ENCODE data around the gene VDR.

Gene VDR

DNA sequence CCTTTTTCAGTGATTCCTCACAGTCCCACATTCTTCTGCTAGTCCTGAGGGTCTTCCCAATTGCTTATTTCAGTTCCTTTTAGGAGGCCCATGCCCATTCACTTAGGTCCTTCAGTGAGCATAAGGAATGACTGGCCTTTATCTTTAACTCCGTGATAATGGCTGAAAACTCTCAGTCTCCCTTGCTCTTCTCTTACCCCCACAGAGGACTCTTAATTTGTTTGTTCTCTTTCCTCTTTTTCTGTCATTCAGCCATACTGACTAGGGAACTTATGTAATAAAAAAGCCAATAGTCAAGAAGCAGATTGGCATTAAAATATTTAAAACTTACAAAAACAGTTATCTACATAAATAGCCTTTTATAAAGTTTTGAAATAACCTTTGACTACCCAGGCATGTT is 17.1 kb upstream of the VDR start:
- ATAC-seq (ENCODE audit: insufficient read depth, low read depth) (no peak), DNase-seq (no peak)
- Histone ChIP-seq H3K79me2 (ENCODE audit: insufficient read depth, low read length) (no peaks in the 10 kb centered on the region), H4K20me1 (ENCODE audit: insufficient read depth, low read length) (no peaks in the 10 kb centered on the region), H3K9ac (ENCODE audit: low read depth, low read length) (no peak overlapping the region), H3K4me2 (ENCODE audit: insufficient read depth, low read length) (no peak overlapping the region), H3K4me3 (ENCODE audit: low read depth in 1 of 2, low read length in 2 of 2) (no peak overlapping the region), H3K27ac (ENCODE audit: low read length) (no peak overlapping the region), H2AFZ (ENCODE audit: low read depth, low read length) (no peak overlapping the region), H3K4me1 (ENCODE audit: insufficient read depth, low read length) (no peaks in the 10 kb centered on the region), H3K9me3 (ENCODE audit: insufficient read depth, low read length, severe bottlenecking) (no peaks in the 10 kb centered on the region), H3K36me3 (ENCODE audit: insufficient read depth, low read length) (no peaks in the 10 kb centered on the region), H3K27me3 (ENCODE audit: insufficient read depth, low read length, poor library complexity) (peaks cover 16% of the 10 kb centered on the region)
- TF ChIP-seq EZH2 (IDR thresholded peaks at IDR 0.05; ENCODE audit: borderline replicate concordance, low read depth, low read length, severe bottlenecking) = no peak
- TF ChIP-seq, protein P1, sequence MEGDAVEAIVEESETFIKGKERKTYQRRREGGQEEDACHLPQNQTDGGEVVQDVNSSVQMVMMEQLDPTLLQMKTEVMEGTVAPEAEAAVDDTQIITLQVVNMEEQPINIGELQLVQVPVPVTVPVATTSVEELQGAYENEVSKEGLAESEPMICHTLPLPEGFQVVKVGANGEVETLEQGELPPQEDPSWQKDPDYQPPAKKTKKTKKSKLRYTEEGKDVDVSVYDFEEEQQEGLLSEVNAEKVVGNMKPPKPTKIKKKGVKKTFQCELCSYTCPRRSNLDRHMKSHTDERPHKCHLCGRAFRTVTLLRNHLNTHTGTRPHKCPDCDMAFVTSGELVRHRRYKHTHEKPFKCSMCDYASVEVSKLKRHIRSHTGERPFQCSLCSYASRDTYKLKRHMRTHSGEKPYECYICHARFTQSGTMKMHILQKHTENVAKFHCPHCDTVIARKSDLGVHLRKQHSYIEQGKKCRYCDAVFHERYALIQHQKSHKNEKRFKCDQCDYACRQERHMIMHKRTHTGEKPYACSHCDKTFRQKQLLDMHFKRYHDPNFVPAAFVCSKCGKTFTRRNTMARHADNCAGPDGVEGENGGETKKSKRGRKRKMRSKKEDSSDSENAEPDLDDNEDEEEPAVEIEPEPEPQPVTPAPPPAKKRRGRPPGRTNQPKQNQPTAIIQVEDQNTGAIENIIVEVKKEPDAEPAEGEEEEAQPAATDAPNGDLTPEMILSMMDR (IDR thresholded peaks at IDR 0.05; ENCODE audit: borderline replicate concordance, extremely low read depth, low read length, poor library complexity, severe bottlenecking) = no peak

DNA sequence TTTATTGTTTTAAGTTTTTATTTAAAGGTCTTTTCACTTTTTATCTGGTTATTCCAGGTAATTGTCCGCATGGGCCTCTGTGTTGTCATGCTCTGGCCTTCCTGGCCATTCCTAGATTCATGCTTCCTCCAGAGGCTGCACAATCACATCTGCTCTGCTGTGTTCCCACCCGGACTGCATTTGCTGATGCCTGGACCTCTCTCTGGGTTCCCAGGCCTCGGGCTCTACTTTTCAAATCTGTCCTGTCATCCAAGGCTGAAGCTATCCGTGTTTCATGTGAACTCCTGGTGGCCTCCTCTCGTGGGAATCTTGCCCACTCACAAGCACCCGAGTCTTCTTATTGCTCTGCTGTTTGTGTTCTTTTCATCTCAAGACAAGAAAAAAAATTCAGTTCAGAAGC is 16.1 kb upstream of the VDR start:
- no peak overlapping the region for H2AFZ ChIP-seq (ENCODE audit: low read depth, low read length)
- no peak overlapping the region for H3K4me3 ChIP-seq (ENCODE audit: low read depth in 1 of 2, low read length in 2 of 2)
- DNase-seq (no peak), ATAC-seq (ENCODE audit: insufficient read depth, low read depth) (no peak)
- H3K79me2 ChIP-seq (ENCODE audit: insufficient read depth, low read length) = no peaks in the 10 kb centered on the region
- H3K36me3 ChIP-seq (ENCODE audit: insufficient read depth, low read length) = no peaks in the 10 kb centered on the region
- H3K4me1 ChIP-seq (ENCODE audit: insufficient read depth, low read length) = no peaks in the 10 kb centered on the region
- H4K20me1 ChIP-seq (ENCODE audit: insufficient read depth, low read length) = no peaks in the 10 kb centered on the region
- no peak overlapping the region for H3K27ac ChIP-seq (ENCODE audit: low read length)
- no peak for TF ChIP-seq EZH2 (IDR thresholded peaks at IDR 0.05; ENCODE audit: borderline replicate concordance, low read depth, low read length, severe bottlenecking)
- TF ChIP-seq, protein P1 (IDR thresholded peaks at IDR 0.05; ENCODE audit: borderline replicate concordance, extremely low read depth, low read length, poor library complexity, severe bottlenecking) = no peak
- H3K9me3 ChIP-seq (ENCODE audit: insufficient read depth, low read length, severe bottlenecking) = no peaks in the 10 kb centered on the region
- H3K4me2 ChIP-seq (ENCODE audit: insufficient read depth, low read length) = no peak overlapping the region
- H3K27me3 ChIP-seq (ENCODE audit: insufficient read depth, low read length, poor library complexity) = peaks cover 16% of the 10 kb centered on the region
- H3K9ac ChIP-seq (ENCODE audit: low read depth, low read length) = no peak overlapping the region

DNA sequence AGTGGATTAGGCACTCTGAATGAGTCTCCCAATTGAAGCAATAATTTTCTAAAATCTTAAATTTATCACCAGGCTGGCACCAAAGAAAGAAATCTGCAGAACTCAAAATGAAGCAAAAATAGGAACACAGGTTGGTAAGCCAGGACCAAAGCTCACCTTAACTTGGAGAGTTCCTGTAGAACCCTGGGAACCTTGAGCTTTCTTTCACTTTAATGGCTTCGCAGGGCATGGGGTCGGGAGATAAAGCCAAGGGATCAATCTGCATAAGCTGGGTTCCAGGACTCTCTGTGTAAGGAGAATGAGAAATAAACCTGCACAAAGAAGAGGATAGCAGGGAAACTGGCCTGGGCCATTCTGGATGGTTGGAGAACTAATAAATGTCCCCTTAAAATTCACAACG is 8.3 kb upstream of the VDR start:
- Histone ChIP-seq H3K4me1 (ENCODE audit: insufficient read depth, low read length) (no peaks in the 10 kb centered on the region), H3K4me3 (ENCODE audit: low read depth in 1 of 2, low read length in 2 of 2) (no peak overlapping the region), H4K20me1 (ENCODE audit: insufficient read depth, low read length) (no peaks in the 10 kb centered on the region), H3K9me3 (ENCODE audit: insufficient read depth, low read length, severe bottlenecking) (no peaks in the 10 kb centered on the region), H2AFZ (ENCODE audit: low read depth, low read length) (no peak overlapping the region), H3K27me3 (ENCODE audit: insufficient read depth, low read length, poor library complexity) (peaks cover 7% of the 10 kb centered on the region), H3K9ac (ENCODE audit: low read depth, low read length) (no peak overlapping the region), H3K79me2 (ENCODE audit: insufficient read depth, low read length) (no peaks in the 10 kb centered on the region), H3K27ac (ENCODE audit: low read length) (no peak overlapping the region), H3K36me3 (ENCODE audit: insufficient read depth, low read length) (no peaks in the 10 kb centered on the region), H3K4me2 (ENCODE audit: insufficient read depth, low read length) (no peak overlapping the region)
- TF ChIP-seq, protein P1 (IDR thresholded peaks at IDR 0.05; ENCODE audit: borderline replicate concordance, extremely low read depth, low read length, poor library complexity, severe bottlenecking) = no peak
- no peak for TF ChIP-seq EZH2 (IDR thresholded peaks at IDR 0.05; ENCODE audit: borderline replicate concordance, low read depth, low read length, severe bottlenecking)
- ATAC-seq (ENCODE audit: insufficient read depth, low read depth) (no peak), DNase-seq (no peak)

DNA sequence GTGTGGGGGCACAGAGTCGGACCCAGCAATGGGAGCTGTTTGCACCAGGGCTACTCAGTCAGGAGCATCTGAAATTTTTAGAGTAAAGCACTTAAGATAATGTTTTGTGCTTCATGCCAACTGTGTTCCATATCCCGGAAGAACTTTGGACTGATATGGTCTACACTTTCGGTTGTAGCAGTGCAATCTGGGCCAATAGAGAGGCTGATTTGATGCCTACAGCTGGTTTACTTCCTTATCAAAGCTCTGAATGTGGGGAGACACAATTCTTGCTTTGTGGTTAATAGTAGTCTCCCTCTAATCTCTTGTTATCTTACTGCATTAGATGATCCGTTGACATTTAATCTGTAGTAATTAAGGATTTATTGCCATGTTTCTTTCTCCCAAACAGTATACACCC is 7.8 kb upstream of the VDR start:
- H3K9me3 ChIP-seq (ENCODE audit: insufficient read depth, low read length, severe bottlenecking) = no peaks in the 10 kb centered on the region
- DNase-seq = no peak
- H4K20me1 ChIP-seq (ENCODE audit: insufficient read depth, low read length) = peaks cover 2% of the 10 kb centered on the region; the same call in 1 of the 2 replicates
- H2AFZ ChIP-seq (ENCODE audit: low read depth, low read length) = no peak overlapping the region
- no peaks in the 10 kb centered on the region for H3K79me2 ChIP-seq (ENCODE audit: insufficient read depth, low read length)
- H3K4me2 ChIP-seq (ENCODE audit: insufficient read depth, low read length) = no peak overlapping the region
- no peak overlapping the region for H3K9ac ChIP-seq (ENCODE audit: low read depth, low read length)
- TF ChIP-seq EZH2 (IDR thresholded peaks at IDR 0.05; ENCODE audit: borderline replicate concordance, low read depth, low read length, severe bottlenecking) = no peak
- TF ChIP-seq, protein P1 (IDR thresholded peaks at IDR 0.05; ENCODE audit: borderline replicate concordance, extremely low read depth, low read length, poor library complexity, severe bottlenecking) = no peak
- peaks cover 7% of the 10 kb centered on the region for H3K27me3 ChIP-seq (ENCODE audit: insufficient read depth, low read length, poor library complexity)
- H3K27ac ChIP-seq (ENCODE audit: low read length) = no peak overlapping the region
- H3K4me3 ChIP-seq (ENCODE audit: low read depth in 1 of 2, low read length in 2 of 2) = no peak overlapping the region
- no peaks in the 10 kb centered on the region for H3K4me1 ChIP-seq (ENCODE audit: insufficient read depth, low read length)
- no peak for ATAC-seq (ENCODE audit: insufficient read depth, low read depth)
- no peaks in the 10 kb centered on the region for H3K36me3 ChIP-seq (ENCODE audit: insufficient read depth, low read length)

Measured in DND-41 (cell line).